Trophoblast cell (in vitro differentiated cells and primary cell): ENCODE measurements around the gene SEC63.
"Not testable (repeated sequence)": the region's sequence is repeated elsewhere in the genome, so short reads cannot be mapped to it uniquely, and the experiment has no call there.

ENCODE experiments used
- DNase-seq, 2 donors: peaks; one replicate each; pipeline ENCODE4 v3.0.0-alpha.2; 2016
- H2AFZ ChIP-seq: 2 replicates; pipeline ENCODE4 v1.6.1; 2013; ENCODE audit warnings: low read length, moderate library complexity, mild to moderate bottlenecking; ENCODE audit not compliant: insufficient read depth, poor library complexity
- H2AK5ac ChIP-seq: 2 replicates; pipeline ENCODE4 v1.6.1; 2013; ENCODE audit warnings: mild to moderate bottlenecking, low read length
- H2BK120ac ChIP-seq: 2 replicates; pipeline ENCODE4 v1.6.1; 2013; ENCODE audit warnings: low read length, mild to moderate bottlenecking, moderate library complexity; ENCODE audit not compliant: insufficient read depth, poor library complexity
- H2BK12ac ChIP-seq: 2 replicates; pipeline ENCODE4 v1.6.1; 2013; ENCODE audit warnings: mild to moderate bottlenecking, low read length, moderate library complexity
- H2BK5ac ChIP-seq: 2 replicates; pipeline ENCODE4 v1.6.1; 2013; ENCODE audit warnings: low read length, low read depth, moderate library complexity, mild to moderate bottlenecking; ENCODE audit not compliant: poor library complexity
- H3K14ac ChIP-seq: 2 replicates; pipeline ENCODE4 v1.6.1; 2013; ENCODE audit warnings: mild to moderate bottlenecking, low read length
- H3K18ac ChIP-seq: 2 replicates; pipeline ENCODE4 v1.6.1; 2013; ENCODE audit warnings: mild to moderate bottlenecking, low read length
- H3K23ac ChIP-seq: 2 replicates; pipeline ENCODE4 v1.6.1; 2013; ENCODE audit warnings: low read length
- H3K27ac ChIP-seq: 2 replicates; pipeline ENCODE4 v1.5.1; 2013; ENCODE audit warnings: low read depth, mild to moderate bottlenecking, inconsistent platforms, low read length, moderate library complexity
- H3K27me3 ChIP-seq: 2 replicates; pipeline ENCODE4 v1.6.1; 2013; ENCODE audit warnings: inconsistent platforms, mild to moderate bottlenecking, low read length, moderate library complexity; ENCODE audit not compliant: insufficient read depth
- H3K36me3 ChIP-seq, 2 experiments: 1 replicate in 1 of 2; 2 replicates in 1 of 2; pipeline ENCODE4 v1.6.1; 2013; ENCODE audit warnings: low read length in 2 of 2, mild to moderate bottlenecking in 2 of 2, moderate library complexity in 1 of 2; ENCODE audit not compliant: insufficient read depth in 2 of 2, control insufficient read depth in 1 of 2
- H3K4ac ChIP-seq: 2 replicates; pipeline ENCODE4 v1.6.1; 2013; ENCODE audit warnings: low read depth, mild to moderate bottlenecking, low read length, moderate library complexity
- H3K4me1 ChIP-seq, 2 experiments: 1 replicate in 1 of 2; 2 replicates in 1 of 2; pipeline ENCODE4 v1.6.1; 2013; ENCODE audit warnings: low read length in 2 of 2, mild to moderate bottlenecking in 2 of 2, moderate library complexity in 1 of 2; ENCODE audit not compliant: insufficient read depth in 2 of 2, control insufficient read depth in 1 of 2
- H3K4me2 ChIP-seq: 2 replicates; pipeline ENCODE4 v1.6.1; 2013; ENCODE audit warnings: inconsistent platforms, mild to moderate bottlenecking, low read length, moderate library complexity
- H3K4me3 ChIP-seq: 2 replicates; pipeline ENCODE4 v1.5.1; 2013; ENCODE audit warnings: mild to moderate bottlenecking, low read depth, low read length, inconsistent platforms
- H3K79me1 ChIP-seq: one replicate; pipeline ENCODE4 v1.6.1; 2013; ENCODE audit warnings: low read length
- H3K79me2 ChIP-seq: 2 replicates; pipeline ENCODE4 v1.6.1; 2013; ENCODE audit warnings: low read length, mild to moderate bottlenecking; ENCODE audit not compliant: control insufficient read depth, insufficient read depth, poor library complexity
- H3K9ac ChIP-seq: 2 replicates; pipeline ENCODE4 v1.6.1; 2013; ENCODE audit warnings: mild to moderate bottlenecking, low read length
- H3K9me3 ChIP-seq: 2 replicates; pipeline ENCODE4 v1.6.1; 2013; ENCODE audit warnings: low read depth, mild to moderate bottlenecking, control low read depth, inconsistent platforms, low read length; ENCODE audit not compliant: insufficient read depth
- H4K12ac ChIP-seq: 2 replicates; pipeline ENCODE4 v1.6.1; 2013; ENCODE audit warnings: low read depth, mild to moderate bottlenecking, low read length, moderate library complexity
- H4K8ac ChIP-seq: 2 replicates; pipeline ENCODE4 v1.6.1; 2013; ENCODE audit warnings: low read depth, mild to moderate bottlenecking, low read length, moderate library complexity
- H4K91ac ChIP-seq: one replicate; pipeline ENCODE4 v1.6.1; 2013; ENCODE audit warnings: low read depth, mild to moderate bottlenecking, low read length, moderate library complexity
- WGBS: extraction: QIAGEN DNeasy Blood & Tissue Kit; methylation state at CpG from one replicate; pipeline ENCODE4 v1.1.7; 2013; ENCODE audit warnings: missing lambda C conversion rate; ENCODE audit not compliant: insufficient read length, insufficient coverage; ENCODE audit errors: extremely low coverage; 5-methylcytosine and 5-hydroxymethylcytosine counted together

Gene SEC63

GRCh38 chr6:107917451-107918375 lies 40.3 kb downstream of the SEC63 start:
- no CpG with 5 or more reads among the region's 9 CpGs for WGBS
- H3K23ac ChIP-seq = no peak overlapping the region

DNA sequence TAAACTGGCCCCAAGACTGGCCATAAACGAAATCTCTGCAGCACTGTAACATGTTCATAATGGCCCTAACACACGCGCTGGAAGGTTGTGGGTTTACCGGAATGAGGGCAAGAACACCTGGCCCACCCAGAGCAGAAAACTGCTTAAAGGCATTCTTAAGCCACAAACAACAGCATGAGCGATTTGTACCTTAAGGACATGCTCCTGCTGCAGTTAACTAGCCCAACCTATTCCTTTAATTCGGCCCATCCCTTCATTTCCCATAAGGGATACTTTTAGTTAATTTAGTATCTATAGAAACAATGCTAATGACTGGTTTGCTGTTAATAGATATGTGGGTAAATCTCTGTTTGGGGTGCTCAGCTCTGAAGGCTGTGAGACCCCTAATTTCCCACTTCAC lies 41.0 kb downstream of the SEC63 start:
- Histone ChIP-seq H3K9me3 (peaks cover 11% of the 10 kb centered on the region), H3K36me3 (peaks cover 25 to 34% of the 10 kb centered on the region in 2 experiments)
- not testable (repeated sequence) for H3K27me3 ChIP-seq, H4K12ac ChIP-seq, H3K4me1 ChIP-seq, H3K79me1 ChIP-seq, H3K23ac ChIP-seq, H3K14ac ChIP-seq, H3K4ac ChIP-seq, H2AFZ ChIP-seq, H4K8ac ChIP-seq, H2AK5ac ChIP-seq, H3K4me3 ChIP-seq, H2BK120ac ChIP-seq, DNase-seq, H3K9ac ChIP-seq, H3K27ac ChIP-seq, H3K18ac ChIP-seq, H2BK5ac ChIP-seq, H3K4me2 ChIP-seq, H2BK12ac ChIP-seq, H3K79me2 ChIP-seq, H4K91ac ChIP-seq
- WGBS = no CpG with 5 or more reads among the region's 6 CpGs

More at GRCh38 chr6:107917451-107918375, 40.3 kb downstream of the SEC63 start:
- Histone ChIP-seq H3K14ac (no peak overlapping the region), H3K4me3 (no peak overlapping the region), H3K27me3 (no peaks in the 10 kb centered on the region), H2AK5ac (no peak overlapping the region), H3K4me2 (no peak overlapping the region), H3K27ac (no peak overlapping the region), H2AFZ (no peak overlapping the region), H3K79me2 (no peaks in the 10 kb centered on the region), H3K9me3 (peaks cover 11% of the 10 kb centered on the region), H3K79me1 (no peaks in the 10 kb centered on the region), H4K12ac (no peak overlapping the region), H2BK120ac (no peak overlapping the region), H2BK5ac (no peak overlapping the region), H3K4ac (no peak overlapping the region), H3K4me1 (no peaks in the 10 kb centered on the region), H3K18ac (no peak overlapping the region), H4K8ac (no peak overlapping the region), H3K9ac (no peak overlapping the region), H2BK12ac (no peak overlapping the region), H3K36me3 (peaks cover 25 to 33% of the 10 kb centered on the region in 2 experiments), H4K91ac (no peak overlapping the region)
- no peak for DNase-seq

DNA sequence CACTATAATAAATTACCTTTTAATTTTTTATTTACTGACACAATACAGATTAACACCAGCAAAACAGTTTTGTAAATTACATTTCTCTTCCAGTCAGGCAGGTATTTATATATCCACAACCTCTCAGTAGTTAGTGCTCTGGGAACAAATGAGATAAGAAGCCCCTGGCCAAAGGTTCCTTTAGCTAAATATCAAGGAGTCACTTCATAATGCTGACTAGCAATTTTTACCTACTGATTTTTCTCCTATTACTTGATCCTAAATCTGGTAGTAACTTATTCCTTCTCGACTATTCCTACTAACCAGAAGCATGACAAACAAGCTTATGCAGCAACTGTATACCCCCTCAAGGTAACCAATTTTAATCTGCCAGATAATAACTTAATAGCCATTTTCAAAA lies 46.3 kb downstream of the SEC63 start:
- H2BK5ac ChIP-seq = no peak overlapping the region
- H4K8ac ChIP-seq = no peak overlapping the region
- peaks cover 16 to 17% of the 10 kb centered on the region in 2 experiments for H3K36me3 ChIP-seq
- H4K91ac ChIP-seq = no peak overlapping the region
- no peak overlapping the region for H3K18ac ChIP-seq
- no peak overlapping the region for H2AK5ac ChIP-seq
- no peaks in the 10 kb centered on the region for H3K27me3 ChIP-seq
- no peaks in the 10 kb centered on the region for H3K79me2 ChIP-seq
- no peak overlapping the region for H2AFZ ChIP-seq
- H3K4me1 ChIP-seq = no peaks in the 10 kb centered on the region
- WGBS = no CpG with 5 or more reads among the region's 1 CpG
- no peak overlapping the region for H3K4me3 ChIP-seq
- no peak overlapping the region for H3K4ac ChIP-seq
- H3K23ac ChIP-seq = no peak overlapping the region
- no peak overlapping the region for H2BK120ac ChIP-seq
- H3K4me2 ChIP-seq = no peak overlapping the region
- no peaks in the 10 kb centered on the region for H3K79me1 ChIP-seq
- H4K12ac ChIP-seq = no peak overlapping the region
- H2BK12ac ChIP-seq = no peak overlapping the region
- H3K27ac ChIP-seq = no peak overlapping the region
- no peak overlapping the region for H3K9ac ChIP-seq
- H3K9me3 ChIP-seq = peaks cover under 1% of the 10 kb centered on the region
- no peak for DNase-seq
- no peak overlapping the region for H3K14ac ChIP-seq

- H3K18ac ChIP-seq = no peak overlapping the region
- no peak overlapping the region for H2BK5ac ChIP-seq
- H3K9me3 ChIP-seq = no peaks in the 10 kb centered on the region
- H3K9ac ChIP-seq = no peak overlapping the region
- no peak for DNase-seq
- no peaks in the 10 kb centered on the region for H3K79me2 ChIP-seq
- H3K4me3 ChIP-seq = no peak overlapping the region
- H3K14ac ChIP-seq = no peak overlapping the region
- no peak overlapping the region for H4K91ac ChIP-seq
- no peak overlapping the region for H3K27ac ChIP-seq
- H2BK12ac ChIP-seq = no peak overlapping the region
- no peaks in the 10 kb centered on the region for H3K27me3 ChIP-seq
- H3K23ac ChIP-seq = no peak overlapping the region
- H3K79me1 ChIP-seq = no peaks in the 10 kb centered on the region
- no peak overlapping the region for H2AFZ ChIP-seq
- H4K8ac ChIP-seq = no peak overlapping the region
- H4K12ac ChIP-seq = no peak overlapping the region
- H2AK5ac ChIP-seq = no peak overlapping the region
- no peaks in the 10 kb centered on the region for H3K4me1 ChIP-seq
- no peak overlapping the region for H2BK120ac ChIP-seq
- no peak overlapping the region for H3K4me2 ChIP-seq
- no peak overlapping the region for H3K4ac ChIP-seq
- H3K36me3 ChIP-seq = peaks cover 8 to 27% of the 10 kb centered on the region in 2 experiments
Observed at GRCh38 chr6:107894809-107895396, 63.1 kb downstream of the SEC63 start.
